ENCODE data around the gene EXOC6B.
A peak's percentile ranks its signal among the peaks of the same experiment; 100 is the strongest.

The EXOC6B gene

DNA sequence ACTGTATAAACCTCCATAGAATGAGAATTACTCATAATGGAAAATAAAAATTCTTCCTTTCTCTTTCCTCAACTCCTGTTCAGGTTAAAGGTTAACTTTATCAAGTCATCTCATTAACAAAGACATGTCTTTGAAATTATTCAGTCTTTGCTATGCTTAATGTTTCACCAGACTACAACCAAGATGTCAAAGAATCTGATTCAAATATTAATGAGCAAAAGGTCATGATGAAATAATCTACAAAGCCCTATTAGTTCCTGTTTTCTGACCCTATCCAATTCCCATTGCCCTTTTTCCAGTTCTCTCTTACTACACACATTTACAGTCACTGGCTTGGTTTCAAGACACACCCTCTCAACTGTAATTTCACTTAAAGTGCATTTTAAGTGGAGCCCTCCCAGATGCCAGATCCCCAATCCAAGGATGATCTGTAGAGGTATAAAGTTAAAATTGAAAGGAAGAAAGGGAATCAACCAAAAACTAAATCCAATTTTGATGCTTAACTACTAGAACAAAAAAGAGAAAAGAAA, 431.2 kb downstream of the EXOC6B start:
- DNase-seq = no peak

GRCh38 chr2:72389447-72389846, 436.4 kb downstream of the EXOC6B start:
- no peaks in the 10 kb centered on the region for H3K36me3 ChIP-seq (ENCODE audit: control insufficient read depth, insufficient read depth, low read length)
- H2AK5ac ChIP-seq (ENCODE audit: low read length) = no peak overlapping the region
- no peaks in the 10 kb centered on the region for H3K79me1 ChIP-seq (ENCODE audit: low read length)
- WGBS (ENCODE audit: extremely low coverage, insufficient coverage, low lambda C conversion rate) = no CpG with 5 or more reads among the region's 2 CpGs
- no peak overlapping the region for H2BK15ac ChIP-seq (replicated peaks; ENCODE audit: low read depth)
- H3K18ac ChIP-seq (ENCODE audit: low read length) = no peak overlapping the region
- H3K79me2 ChIP-seq (ENCODE audit: control insufficient read depth, insufficient read depth, low read length) = no peaks in the 10 kb centered on the region
- H3K27me3 ChIP-seq (ENCODE audit: insufficient read depth, low read length, poor library complexity) = no peaks in the 10 kb centered on the region
- no peak for DNase-seq
- H4K8ac ChIP-seq (ENCODE audit: low read depth, low read length) = no peak overlapping the region
- H3K27ac ChIP-seq (ENCODE audit: low read depth, low read length) = no peak overlapping the region
- no peak overlapping the region for H3K4me3 ChIP-seq (ENCODE audit: low read length)
- no peaks in the 10 kb centered on the region for H3K4me1 ChIP-seq (ENCODE audit: control insufficient read depth, low read depth, low read length)
- H3K56ac ChIP-seq (ENCODE audit: low read length) = no peak overlapping the region
- H4K5ac ChIP-seq (ENCODE audit: low read length) = no peak overlapping the region
- no peak overlapping the region for H2BK5ac ChIP-seq (ENCODE audit: low read length)
- no peak overlapping the region for H3K4me2 ChIP-seq (ENCODE audit: low read length)
- H3K23ac ChIP-seq (ENCODE audit: low read length) = no peak overlapping the region
- no peak overlapping the region for H3K4ac ChIP-seq (ENCODE audit: low read depth, low read length)
- H2BK120ac ChIP-seq (ENCODE audit: low read depth, low read length) = no peak overlapping the region
- H3K9ac ChIP-seq (ENCODE audit: low read length) = no peak overlapping the region

More for the DNA sequence above, 431.2 kb downstream of the EXOC6B start:
- H2BK5ac ChIP-seq (ENCODE audit: low read length) = no peak overlapping the region
- no peak overlapping the region for H3K9ac ChIP-seq (ENCODE audit: low read length)
- H3K4me1 ChIP-seq (ENCODE audit: control insufficient read depth, low read depth, low read length) = no peaks in the 10 kb centered on the region
- no peak overlapping the region for H3K23ac ChIP-seq (ENCODE audit: low read length)
- H2BK120ac ChIP-seq (ENCODE audit: low read depth, low read length) = no peak overlapping the region
- H3K4ac ChIP-seq (ENCODE audit: low read depth, low read length) = no peak overlapping the region
- H3K4me2 ChIP-seq (ENCODE audit: low read length) = no peak overlapping the region
- no peak overlapping the region for H3K56ac ChIP-seq (ENCODE audit: low read length)
- no peak overlapping the region for H2AK5ac ChIP-seq (ENCODE audit: low read length)
- H3K36me3 ChIP-seq (ENCODE audit: control insufficient read depth, insufficient read depth, low read length) = no peaks in the 10 kb centered on the region
- H3K27ac ChIP-seq (ENCODE audit: low read depth, low read length) = no peak overlapping the region
- no peak overlapping the region for H2BK15ac ChIP-seq (replicated peaks; ENCODE audit: low read depth)
- no peak overlapping the region for H4K5ac ChIP-seq (ENCODE audit: low read length)
- H3K4me3 ChIP-seq (ENCODE audit: low read length) = no peak overlapping the region
- H3K79me2 ChIP-seq (ENCODE audit: control insufficient read depth, insufficient read depth, low read length) = no peaks in the 10 kb centered on the region
- no peaks in the 10 kb centered on the region for H3K27me3 ChIP-seq (ENCODE audit: insufficient read depth, low read length, poor library complexity)
- H4K8ac ChIP-seq (ENCODE audit: low read depth, low read length) = no peak overlapping the region
- H3K79me1 ChIP-seq (ENCODE audit: low read length) = no peaks in the 10 kb centered on the region
- no peak overlapping the region for H3K18ac ChIP-seq (ENCODE audit: low read length)

GRCh38 chr2:72388263-72388662, 437.6 kb downstream of the EXOC6B start:
- Histone ChIP-seq H2BK120ac (ENCODE audit: low read depth, low read length) (no peak overlapping the region), H4K5ac (ENCODE audit: low read length) (no peak overlapping the region)
- no CpG with 5 or more reads among the region's 1 CpG for WGBS (ENCODE audit: extremely low coverage, insufficient coverage, low lambda C conversion rate)

GRCh38 chr2:72386288-72386687, 439.5 kb downstream of the EXOC6B start:
- Histone ChIP-seq H3K27me3 (ENCODE audit: insufficient read depth, low read length, poor library complexity) (no peaks in the 10 kb centered on the region), H3K79me1 (ENCODE audit: low read length) (no peaks in the 10 kb centered on the region), H3K36me3 (ENCODE audit: control insufficient read depth, insufficient read depth, low read length) (no peaks in the 10 kb centered on the region), H2BK120ac (ENCODE audit: low read depth, low read length) (no peak overlapping the region), H3K4me2 (ENCODE audit: low read length) (no peak overlapping the region), H3K9ac (ENCODE audit: low read length) (no peak overlapping the region), H3K79me2 (ENCODE audit: control insufficient read depth, insufficient read depth, low read length) (no peaks in the 10 kb centered on the region), H2BK15ac (replicated peaks; ENCODE audit: low read depth) (no peak overlapping the region), H4K5ac (ENCODE audit: low read length) (no peak overlapping the region), H2AK5ac (ENCODE audit: low read length) (no peak overlapping the region), H3K23ac (ENCODE audit: low read length) (no peak overlapping the region), H3K56ac (ENCODE audit: low read length) (no peak overlapping the region), H3K4me3 (ENCODE audit: low read length) (peak overlapping the region; percentile 8), H3K27ac (ENCODE audit: low read depth, low read length) (no peak overlapping the region), H2BK5ac (ENCODE audit: low read length) (no peak overlapping the region), H3K4ac (ENCODE audit: low read depth, low read length) (no peak overlapping the region), H3K4me1 (ENCODE audit: control insufficient read depth, low read depth, low read length) (no peaks in the 10 kb centered on the region), H3K18ac (ENCODE audit: low read length) (no peak overlapping the region), H4K8ac (ENCODE audit: low read depth, low read length) (no peak overlapping the region)
- WGBS (ENCODE audit: extremely low coverage, insufficient coverage, low lambda C conversion rate) = no CpG with 5 or more reads among the region's 1 CpG
- peak; percentile 36 for DNase-seq

More at GRCh38 chr2:72388263-72388662, 437.6 kb downstream of the EXOC6B start:
- Histone ChIP-seq H3K36me3 (ENCODE audit: control insufficient read depth, insufficient read depth, low read length) (no peaks in the 10 kb centered on the region), H3K27ac (ENCODE audit: low read depth, low read length) (no peak overlapping the region), H3K4me3 (ENCODE audit: low read length) (no peak overlapping the region), H3K79me2 (ENCODE audit: control insufficient read depth, insufficient read depth, low read length) (no peaks in the 10 kb centered on the region), H3K4me1 (ENCODE audit: control insufficient read depth, low read depth, low read length) (no peaks in the 10 kb centered on the region), H2BK5ac (ENCODE audit: low read length) (no peak overlapping the region), H3K23ac (ENCODE audit: low read length) (no peak overlapping the region), H3K18ac (ENCODE audit: low read length) (no peak overlapping the region), H3K56ac (ENCODE audit: low read length) (no peak overlapping the region), H3K79me1 (ENCODE audit: low read length) (no peaks in the 10 kb centered on the region), H4K8ac (ENCODE audit: low read depth, low read length) (no peak overlapping the region), H3K4ac (ENCODE audit: low read depth, low read length) (no peak overlapping the region), H3K4me2 (ENCODE audit: low read length) (no peak overlapping the region), H2BK15ac (replicated peaks; ENCODE audit: low read depth) (no peak overlapping the region), H3K27me3 (ENCODE audit: insufficient read depth, low read length, poor library complexity) (no peaks in the 10 kb centered on the region), H3K9ac (ENCODE audit: low read length) (no peak overlapping the region), H2AK5ac (ENCODE audit: low read length) (no peak overlapping the region)
- no peak for DNase-seq

DNA sequence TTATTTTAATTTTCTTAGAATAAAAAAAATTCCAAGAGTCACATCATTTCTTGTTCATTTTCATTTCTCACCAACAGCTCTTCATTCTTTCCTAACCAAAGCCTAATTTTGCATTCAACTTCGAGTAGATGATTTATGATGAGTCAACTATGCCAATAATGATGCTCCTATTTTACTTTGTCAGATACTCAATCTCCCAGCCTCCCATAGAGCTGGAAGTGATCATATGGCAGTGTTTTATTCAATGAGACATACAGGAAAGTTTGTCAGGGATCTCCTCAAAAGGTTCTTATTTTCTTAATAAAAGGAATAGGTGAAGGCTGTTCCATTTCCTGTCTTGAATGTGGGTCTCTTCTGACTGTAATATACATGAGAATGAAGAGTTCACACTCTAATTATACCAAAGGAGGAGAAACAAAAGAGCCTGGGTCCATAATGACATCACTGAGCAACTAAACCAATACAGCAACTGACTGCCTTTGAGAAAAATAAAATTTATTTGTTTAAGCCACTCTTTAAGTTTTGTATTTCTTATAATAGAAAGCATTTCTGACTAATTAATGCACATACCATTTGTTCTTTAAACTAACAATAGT, 447.0 kb downstream of the EXOC6B start:
- no peak overlapping the region for H3K4me3 ChIP-seq (ENCODE audit: low read length)
- H2AK5ac ChIP-seq (ENCODE audit: low read length) = no peak overlapping the region
- no peaks in the 10 kb centered on the region for H3K27me3 ChIP-seq (ENCODE audit: insufficient read depth, low read length, poor library complexity)
- no peaks in the 10 kb centered on the region for H3K79me1 ChIP-seq (ENCODE audit: low read length)
- H3K18ac ChIP-seq (ENCODE audit: low read length) = no peak overlapping the region
- no peak overlapping the region for H3K9ac ChIP-seq (ENCODE audit: low read length)
- H3K56ac ChIP-seq (ENCODE audit: low read length) = no peak overlapping the region
- peaks cover 2% of the 10 kb centered on the region for H3K4me1 ChIP-seq (ENCODE audit: control insufficient read depth, low read depth, low read length)
- no peak overlapping the region for H4K5ac ChIP-seq (ENCODE audit: low read length)
- H3K23ac ChIP-seq (ENCODE audit: low read length) = no peak overlapping the region
- peak; percentile 5 for DNase-seq
- no peak overlapping the region for H3K27ac ChIP-seq (ENCODE audit: low read depth, low read length)
- no peak overlapping the region for H2BK15ac ChIP-seq (replicated peaks; ENCODE audit: low read depth)
- no peaks in the 10 kb centered on the region for H3K79me2 ChIP-seq (ENCODE audit: control insufficient read depth, insufficient read depth, low read length)
- no CpG with 5 or more reads among the region's 1 CpG for WGBS (ENCODE audit: extremely low coverage, insufficient coverage, low lambda C conversion rate)
- H2BK5ac ChIP-seq (ENCODE audit: low read length) = no peak overlapping the region
- H3K4ac ChIP-seq (ENCODE audit: low read depth, low read length) = no peak overlapping the region
- no peaks in the 10 kb centered on the region for H3K36me3 ChIP-seq (ENCODE audit: control insufficient read depth, insufficient read depth, low read length)
- H4K8ac ChIP-seq (ENCODE audit: low read depth, low read length) = no peak overlapping the region
- H3K4me2 ChIP-seq (ENCODE audit: low read length) = no peak overlapping the region
- H2BK120ac ChIP-seq (ENCODE audit: low read depth, low read length) = no peak overlapping the region
